ENCODE measurements around the gene LYG1.

GRCh38 chr2:99299580-99299979 is 1.4 kb downstream of the LYG1 start:
- TF ChIP-seq CTCF (IDR thresholded peaks at IDR 0.05) (no peak), POLR2A (IDR thresholded peaks at IDR 0.05) (no peak)

All from Peyer's patch (tissue), 4 donors.